Tibial nerve (tissue), 4 donors: ENCODE measurements around the gene CAMK2B.

Source experiments
- CTCF ChIP-seq, 5 experiments: fragments of 200-600 bp in 3 of 5; fragments of 450-650 bp in 2 of 5; sonication (generic) in 3 of 5; IDR thresholded peaks; one replicate each; pipeline ENCODE4 v1.5.1; 2016 to 2019; ENCODE audit warnings: antibody characterized with exemption in 5 of 5, mild to moderate bottlenecking in 3 of 5, moderate library complexity in 2 of 5
- EP300 ChIP-seq, 2 donors: sonication (generic); formaldehyde crosslinking; IDR thresholded peaks; one replicate each; pipeline ENCODE4 v1.6.1; 2017; ENCODE audit warnings: antibody characterized with exemption in 2 of 2, mild to moderate bottlenecking in 1 of 2

DNA sequence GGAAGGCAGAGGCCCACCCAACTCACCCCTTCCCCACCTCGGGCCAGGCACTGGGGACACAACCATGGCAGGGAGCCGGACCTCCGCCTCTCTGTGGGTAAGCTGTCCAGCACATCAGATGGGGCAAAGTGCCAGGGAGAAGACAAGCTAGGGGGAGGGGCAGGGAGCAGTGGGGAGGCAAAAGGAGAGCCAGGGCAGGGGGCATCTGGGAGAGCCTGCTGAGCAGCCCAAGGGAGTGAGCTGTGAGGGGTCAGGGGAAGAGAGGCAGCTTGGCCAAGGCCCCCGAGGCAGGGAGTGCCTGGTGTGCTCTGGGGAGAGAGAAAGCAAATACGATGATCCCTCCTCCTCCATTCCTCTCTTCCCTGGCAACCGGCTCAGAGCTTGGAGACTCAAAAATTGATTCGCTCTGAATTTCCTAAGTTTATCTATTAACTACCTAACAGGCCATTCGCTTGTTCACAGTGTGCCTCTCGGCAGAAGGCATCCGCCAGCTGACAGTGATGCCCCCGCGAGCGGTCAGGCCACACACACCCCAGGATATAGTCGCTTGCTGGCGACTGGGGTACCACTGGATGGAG is 4.5 kb downstream of the CAMK2B start:
- TF ChIP-seq CTCF (IDR thresholded peaks at IDR 0.05), result no peak
- no peak for TF ChIP-seq EP300 (IDR thresholded peaks at IDR 0.05)
